GM10248 (cell line): Measurements from ENCODE around the gene GYS2.

Experiments used
- CTCF ChIA-PET: fragments of 300-600 bp; sonication (Branson Sonifier 250); formaldehyde crosslinking; extraction: SDS; loops from one replicate; lab custom pipeline; 2021; ENCODE audit warnings: antibody characterized with exemption; lab: Yijun Ruan, JAX
- POLR2A ChIA-PET: fragments of 350-650 bp; sonication (Branson Sonifier 250); formaldehyde crosslinking; extraction: SDS; loops from one replicate; lab custom pipeline; 2020; ENCODE audit warnings: antibody characterized with exemption; lab: Yijun Ruan, JAX
- DNase-seq: peaks from one replicate; pipeline ENCODE4 v3.0.0; 2012; ENCODE audit errors: extremely low spot score
- TF ChIP-seq, protein P1 (sequence below): IDR thresholded peaks from 2 replicates; pipeline ENCODE4 v1.5.1; 2012; ENCODE audit warnings: mild to moderate bottlenecking, low read depth; ENCODE audit errors: extremely low read depth, missing control alignments, control extremely low read depth

Gene GYS2

DNA sequence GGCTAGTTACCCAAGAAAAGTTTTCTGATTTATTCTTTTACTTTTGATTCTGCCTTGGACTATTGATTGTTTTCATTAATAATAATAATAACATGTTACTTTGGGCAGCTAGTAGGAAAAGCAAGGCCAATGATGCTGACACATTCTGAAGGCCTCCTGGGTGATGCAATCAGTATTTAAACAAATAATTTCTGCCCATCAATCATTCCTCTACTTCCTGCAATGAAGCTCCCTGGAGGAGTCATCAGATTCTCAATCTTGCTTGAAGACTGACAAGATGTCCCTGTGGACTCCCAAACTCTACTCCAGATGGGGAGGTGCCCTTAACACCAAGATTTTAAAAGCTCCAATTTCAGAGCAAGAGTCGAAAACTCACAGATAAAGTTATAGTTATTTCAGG is 78.6 kb downstream of the GYS2 start, which contains the start of gene SPX:
TSS of gene SPX (plus strand) at position 244 of the 400 bp plus-strand sequence. CDS start 177 bp downstream, outside the sequence.
- DNase-seq, result no peak
- TF ChIP-seq, protein P1, sequence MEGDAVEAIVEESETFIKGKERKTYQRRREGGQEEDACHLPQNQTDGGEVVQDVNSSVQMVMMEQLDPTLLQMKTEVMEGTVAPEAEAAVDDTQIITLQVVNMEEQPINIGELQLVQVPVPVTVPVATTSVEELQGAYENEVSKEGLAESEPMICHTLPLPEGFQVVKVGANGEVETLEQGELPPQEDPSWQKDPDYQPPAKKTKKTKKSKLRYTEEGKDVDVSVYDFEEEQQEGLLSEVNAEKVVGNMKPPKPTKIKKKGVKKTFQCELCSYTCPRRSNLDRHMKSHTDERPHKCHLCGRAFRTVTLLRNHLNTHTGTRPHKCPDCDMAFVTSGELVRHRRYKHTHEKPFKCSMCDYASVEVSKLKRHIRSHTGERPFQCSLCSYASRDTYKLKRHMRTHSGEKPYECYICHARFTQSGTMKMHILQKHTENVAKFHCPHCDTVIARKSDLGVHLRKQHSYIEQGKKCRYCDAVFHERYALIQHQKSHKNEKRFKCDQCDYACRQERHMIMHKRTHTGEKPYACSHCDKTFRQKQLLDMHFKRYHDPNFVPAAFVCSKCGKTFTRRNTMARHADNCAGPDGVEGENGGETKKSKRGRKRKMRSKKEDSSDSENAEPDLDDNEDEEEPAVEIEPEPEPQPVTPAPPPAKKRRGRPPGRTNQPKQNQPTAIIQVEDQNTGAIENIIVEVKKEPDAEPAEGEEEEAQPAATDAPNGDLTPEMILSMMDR, result no peak
- POLR2A ChIA-PET, result no interaction called here
- CTCF ChIA-PET, result interaction anchor here (1.0 kb wide), 1 partner anchor 12 kb away, joined by 3 read pairs; no protein-coding TSS in a partner anchor

DNA sequence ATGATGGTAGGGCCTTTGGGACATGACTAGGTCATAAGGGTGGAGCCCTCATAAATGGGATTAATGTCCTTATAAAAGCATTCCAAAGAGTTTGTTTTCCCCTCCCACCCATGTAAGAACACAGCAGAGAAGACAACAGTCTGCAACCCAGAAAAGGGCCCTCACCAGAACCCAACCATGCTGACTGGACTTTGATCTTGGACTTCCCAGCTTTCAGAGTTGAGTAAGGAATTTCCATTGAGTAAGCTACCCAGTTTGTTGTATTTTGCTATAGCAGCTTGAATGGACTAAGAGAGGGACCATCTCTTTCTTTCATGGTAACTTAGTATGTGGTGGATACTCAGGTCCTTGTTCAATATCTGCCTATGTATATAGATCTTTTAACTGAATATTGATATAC is 81.5 kb downstream of the GYS2 start:
- ChIA-PET POLR2A (no interaction called here), CTCF (no interaction called here)
- no peak for DNase-seq
- TF ChIP-seq, protein P1, result no peak

DNA sequence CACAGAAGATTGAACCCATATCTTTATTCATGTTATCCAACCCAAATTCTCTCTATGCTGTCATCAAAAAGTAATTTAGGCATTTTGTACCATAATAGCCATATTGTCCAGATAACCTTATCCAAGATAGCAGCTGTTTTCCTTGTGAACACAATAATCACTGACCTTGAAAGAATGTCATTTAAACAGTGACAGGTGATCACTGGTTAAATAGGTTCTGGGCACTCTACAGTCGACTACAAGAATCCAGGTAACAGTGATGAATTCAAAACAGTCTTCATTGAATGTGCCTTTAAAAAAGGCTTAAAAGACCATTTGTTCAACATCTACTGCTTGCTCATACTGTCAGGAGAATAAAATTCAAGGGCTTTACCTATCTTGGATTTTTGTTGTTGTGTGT is 83.1 kb downstream of the GYS2 start:
- no peak for DNase-seq
- ChIA-PET CTCF (interaction anchor here (1.2 to 2.0 kb wide), 4 partner anchors 9 to 19 kb away, joined by 3 to 6 read pairs (median 4); no protein-coding TSS in a partner anchor), POLR2A (no interaction called here)
- TF ChIP-seq, protein P1, result no peak

DNA sequence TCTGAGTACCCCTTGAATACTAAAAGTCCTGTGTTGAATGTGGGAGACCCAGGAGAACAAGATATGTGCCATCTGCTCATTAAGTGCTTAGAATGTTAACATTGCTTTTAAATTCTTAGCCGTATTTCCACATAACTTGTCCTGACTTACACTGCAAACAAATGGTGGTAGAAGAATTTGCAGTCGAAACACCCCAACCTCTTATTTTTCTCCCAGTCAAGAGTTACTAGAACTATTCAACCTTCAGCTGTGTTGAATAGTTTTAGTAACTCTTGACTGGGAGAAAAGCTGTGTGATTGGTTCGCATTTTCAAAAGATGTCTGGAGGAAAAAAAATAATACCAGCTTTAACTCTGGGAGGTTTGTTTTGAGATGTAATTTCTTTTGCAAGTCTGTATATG is 86.2 kb downstream of the GYS2 start:
- no peak for DNase-seq
- TF ChIP-seq, protein P1, result no peak
- CTCF ChIA-PET, result no interaction called here
- POLR2A ChIA-PET, result no interaction called here

DNA sequence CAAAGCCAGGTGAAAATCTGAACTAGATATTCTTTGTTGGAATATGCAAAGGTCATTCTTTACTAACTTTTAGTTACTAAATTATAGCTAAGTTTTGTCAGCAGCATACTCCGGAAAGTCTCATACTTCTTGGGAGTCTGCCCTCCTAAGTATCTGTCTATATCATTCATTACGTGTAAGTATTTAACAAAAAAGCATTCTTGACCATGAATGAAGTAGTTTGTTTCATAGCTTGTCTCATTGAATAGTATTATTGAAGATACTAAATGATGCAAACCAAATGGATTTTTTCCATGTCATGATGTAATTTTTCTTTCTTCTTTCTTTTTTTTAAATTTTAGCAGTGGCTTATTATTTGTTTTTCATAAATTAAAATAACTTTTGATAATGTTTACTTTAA is 88.4 kb downstream of the GYS2 start:
- TF ChIP-seq, protein P1, result no peak
- ChIA-PET POLR2A (no interaction called here), CTCF (interaction anchor here (1.0 kb wide), 1 partner anchor 11 kb away, joined by 3 read pairs; no protein-coding TSS in a partner anchor)
- DNase-seq, result no peak

DNA sequence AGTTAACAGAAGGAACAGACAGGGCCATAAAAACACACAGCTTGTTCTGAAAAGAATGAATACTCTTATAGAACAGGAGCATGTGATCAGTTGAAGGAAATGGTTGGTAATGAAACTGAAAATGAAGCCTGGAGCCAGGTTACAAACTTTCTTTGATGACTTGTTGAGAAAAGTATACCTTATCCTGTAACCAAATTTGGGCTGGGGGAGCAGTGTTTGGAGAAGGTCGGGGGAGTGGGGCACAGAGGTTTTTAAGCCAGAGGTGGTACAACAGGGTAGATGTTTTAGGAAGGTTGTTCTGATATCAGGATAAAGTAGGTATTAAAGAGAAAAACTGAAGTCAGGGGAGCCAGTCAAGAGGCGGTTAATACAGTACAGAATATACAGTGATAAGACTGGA is 94.9 kb downstream of the GYS2 start:
- ChIA-PET POLR2A (interaction anchor here (0.5 to 1.2 kb wide), 2 partner anchors 8 kb away, joined by 3 read pairs; partner anchors contain the start of genes GOLT1B and RECQL), CTCF (interaction anchor here (2.3 kb wide), 1 partner anchor 11 kb away, joined by 6 read pairs; no protein-coding TSS in a partner anchor)
- TF ChIP-seq, protein P1, result no peak
- DNase-seq, result peak; percentile 35
